ENCODE data around the gene PRDM1. TPM values are rescaled to one million over a fixed set of nuclear protein-coding genes. Genes with fewer than 3 reads are reported as not detected.

The PRDM1 gene
- total and polyA plus RNA-seq, 2 of the 13 experiments (the other 11 are each of a cell fraction or from before 2014, with no cell fraction given) = 0.13 TPM; not detected in 1

DNA sequence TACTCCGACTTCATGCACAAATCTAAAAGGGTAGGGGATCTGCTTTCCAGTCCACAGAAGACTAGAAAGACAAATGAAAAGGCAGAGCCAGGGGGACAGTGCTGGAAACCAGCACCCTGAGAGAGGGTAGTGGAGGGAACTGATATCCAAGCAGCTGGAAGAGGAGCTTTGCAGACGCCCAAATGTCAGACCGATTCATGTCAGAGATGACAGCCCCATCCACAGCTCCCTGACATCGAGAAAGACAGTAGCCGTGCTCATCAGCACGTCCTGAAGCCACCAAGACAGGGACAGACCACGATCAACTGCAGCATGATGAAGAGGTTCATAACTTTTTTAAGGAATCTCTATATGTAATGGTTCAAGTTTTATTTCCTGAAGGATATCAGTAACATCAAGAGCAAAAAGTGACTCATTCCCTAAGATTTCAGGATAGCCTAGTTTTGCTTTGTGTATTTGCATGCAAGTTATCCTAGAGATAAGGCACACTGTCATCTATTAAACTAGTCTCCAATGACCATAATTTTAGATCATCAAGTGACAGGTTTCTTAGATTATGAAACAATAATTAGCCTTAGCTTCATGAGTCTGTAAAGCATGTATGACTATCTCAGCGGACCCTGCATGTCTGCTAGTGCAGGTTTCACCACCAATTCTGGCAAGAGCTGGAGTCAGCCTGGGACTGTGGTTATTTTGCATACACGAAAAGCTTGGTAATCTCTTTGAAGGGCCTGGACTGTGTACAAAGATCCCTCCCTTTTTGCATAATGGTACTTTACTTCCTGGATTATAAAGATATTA, 43.0 kb downstream of the PRDM1 start (continued):
- TF ChIP-seq, protein P1, sequence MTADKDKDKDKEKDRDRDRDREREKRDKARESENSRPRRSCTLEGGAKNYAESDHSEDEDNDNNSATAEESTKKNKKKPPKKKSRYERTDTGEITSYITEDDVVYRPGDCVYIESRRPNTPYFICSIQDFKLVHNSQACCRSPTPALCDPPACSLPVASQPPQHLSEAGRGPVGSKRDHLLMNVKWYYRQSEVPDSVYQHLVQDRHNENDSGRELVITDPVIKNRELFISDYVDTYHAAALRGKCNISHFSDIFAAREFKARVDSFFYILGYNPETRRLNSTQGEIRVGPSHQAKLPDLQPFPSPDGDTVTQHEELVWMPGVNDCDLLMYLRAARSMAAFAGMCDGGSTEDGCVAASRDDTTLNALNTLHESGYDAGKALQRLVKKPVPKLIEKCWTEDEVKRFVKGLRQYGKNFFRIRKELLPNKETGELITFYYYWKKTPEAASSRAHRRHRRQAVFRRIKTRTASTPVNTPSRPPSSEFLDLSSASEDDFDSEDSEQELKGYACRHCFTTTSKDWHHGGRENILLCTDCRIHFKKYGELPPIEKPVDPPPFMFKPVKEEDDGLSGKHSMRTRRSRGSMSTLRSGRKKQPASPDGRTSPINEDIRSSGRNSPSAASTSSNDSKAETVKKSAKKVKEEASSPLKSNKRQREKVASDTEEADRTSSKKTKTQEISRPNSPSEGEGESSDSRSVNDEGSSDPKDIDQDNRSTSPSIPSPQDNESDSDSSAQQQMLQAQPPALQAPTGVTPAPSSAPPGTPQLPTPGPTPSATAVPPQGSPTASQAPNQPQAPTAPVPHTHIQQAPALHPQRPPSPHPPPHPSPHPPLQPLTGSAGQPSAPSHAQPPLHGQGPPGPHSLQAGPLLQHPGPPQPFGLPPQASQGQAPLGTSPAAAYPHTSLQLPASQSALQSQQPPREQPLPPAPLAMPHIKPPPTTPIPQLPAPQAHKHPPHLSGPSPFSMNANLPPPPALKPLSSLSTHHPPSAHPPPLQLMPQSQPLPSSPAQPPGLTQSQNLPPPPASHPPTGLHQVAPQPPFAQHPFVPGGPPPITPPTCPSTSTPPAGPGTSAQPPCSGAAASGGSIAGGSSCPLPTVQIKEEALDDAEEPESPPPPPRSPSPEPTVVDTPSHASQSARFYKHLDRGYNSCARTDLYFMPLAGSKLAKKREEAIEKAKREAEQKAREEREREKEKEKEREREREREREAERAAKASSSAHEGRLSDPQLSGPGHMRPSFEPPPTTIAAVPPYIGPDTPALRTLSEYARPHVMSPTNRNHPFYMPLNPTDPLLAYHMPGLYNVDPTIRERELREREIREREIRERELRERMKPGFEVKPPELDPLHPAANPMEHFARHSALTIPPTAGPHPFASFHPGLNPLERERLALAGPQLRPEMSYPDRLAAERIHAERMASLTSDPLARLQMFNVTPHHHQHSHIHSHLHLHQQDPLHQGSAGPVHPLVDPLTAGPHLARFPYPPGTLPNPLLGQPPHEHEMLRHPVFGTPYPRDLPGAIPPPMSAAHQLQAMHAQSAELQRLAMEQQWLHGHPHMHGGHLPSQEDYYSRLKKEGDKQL (CRISPR knock-in tag; IDR thresholded peaks at IDR 0.05; ENCODE audit: low read depth) = no peak
- TF ChIP-seq, protein P2, sequence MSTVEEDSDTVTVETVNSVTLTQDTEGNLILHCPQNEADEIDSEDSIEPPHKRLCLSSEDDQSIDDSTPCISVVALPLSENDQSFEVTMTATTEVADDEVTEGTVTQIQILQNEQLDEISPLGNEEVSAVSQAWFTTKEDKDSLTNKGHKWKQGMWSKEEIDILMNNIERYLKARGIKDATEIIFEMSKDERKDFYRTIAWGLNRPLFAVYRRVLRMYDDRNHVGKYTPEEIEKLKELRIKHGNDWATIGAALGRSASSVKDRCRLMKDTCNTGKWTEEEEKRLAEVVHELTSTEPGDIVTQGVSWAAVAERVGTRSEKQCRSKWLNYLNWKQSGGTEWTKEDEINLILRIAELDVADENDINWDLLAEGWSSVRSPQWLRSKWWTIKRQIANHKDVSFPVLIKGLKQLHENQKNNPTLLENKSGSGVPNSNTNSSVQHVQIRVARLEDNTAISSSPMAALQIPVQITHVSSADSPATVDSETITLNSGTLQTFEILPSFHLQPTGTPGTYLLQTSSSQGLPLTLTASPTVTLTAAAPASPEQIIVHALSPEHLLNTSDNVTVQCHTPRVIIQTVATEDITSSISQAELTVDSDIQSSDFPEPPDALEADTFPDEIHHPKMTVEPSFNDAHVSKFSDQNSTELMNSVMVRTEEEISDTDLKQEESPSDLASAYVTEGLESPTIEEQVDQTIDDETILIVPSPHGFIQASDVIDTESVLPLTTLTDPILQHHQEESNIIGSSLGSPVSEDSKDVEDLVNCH (CRISPR knock-in tag; IDR thresholded peaks at IDR 0.05) = no peak

DNA sequence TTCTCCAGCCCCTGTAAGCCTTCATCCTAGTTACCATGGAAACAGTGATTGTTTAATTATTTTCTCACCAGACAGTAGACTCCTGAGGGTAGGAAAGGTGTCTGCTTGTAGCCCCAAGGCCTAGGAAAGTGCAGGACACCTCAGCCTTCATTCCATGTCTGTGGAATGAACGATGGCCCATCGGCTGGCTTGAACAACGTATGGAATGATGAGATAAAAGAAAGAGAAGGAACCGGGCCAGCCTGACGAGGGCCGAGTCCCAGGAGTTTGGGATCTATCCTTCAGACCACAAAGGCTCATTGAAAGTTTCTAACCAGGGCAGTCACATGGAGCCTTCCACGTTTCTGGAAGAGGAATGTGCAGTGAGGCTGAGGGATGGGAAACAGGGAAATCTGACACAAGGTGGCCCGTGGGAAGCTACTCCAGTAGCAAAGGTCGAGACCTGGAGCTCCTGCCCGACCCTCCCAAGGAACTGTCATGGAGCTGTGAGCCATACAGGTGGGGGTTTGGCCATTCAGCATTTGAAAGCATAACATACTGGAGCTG, 46.1 kb downstream of the PRDM1 start:
- in situ Hi-C loops (cut with HindIII; ENCODE audit: extremely low pct_ligation_motif_present, low pct_unique_long_range_greater_than_20kb) = no loop called here
- H3K4me3 ChIP-seq (replicated peaks in 1 of 3; ENCODE audit: insufficient read depth in 1 of 3, low read depth in 2 of 3, low read length in 3 of 3) = no peak overlapping the region
- DNase-seq (ENCODE audit: low spot score) (no peak), FAIRE-seq (no peak), ATAC-seq (no peak)
- peaks cover 21% of the 10 kb centered on the region for H3K4me1 ChIP-seq (ENCODE audit: insufficient read depth, low read length)
- H3K36me3 ChIP-seq (replicated peaks in 1 of 2; ENCODE audit: control insufficient read depth in 1 of 2, insufficient read depth in 2 of 2, low read length in 2 of 2) = no peaks in the 10 kb centered on the region
- TF ChIP-seq MIER3 (CRISPR knock-in tag; IDR thresholded peaks at IDR 0.05; ENCODE audit: borderline replicate concordance) = no peak
- TF ChIP-seq RFX1 (IDR thresholded peaks at IDR 0.05) = peak; percentile 30; the same call in 1 of the 2 replicates
- no peak overlapping the region for H3K27ac ChIP-seq (ENCODE audit: extremely low read length, insufficient read depth, low read length)
- H3K9ac ChIP-seq (ENCODE audit: insufficient read depth, low read depth, low read length) = no peak overlapping the region
- H4K20me1 ChIP-seq (ENCODE audit: insufficient read depth, low read length) = no peaks in the 10 kb centered on the region
- no TSS peak for BruUV-seq (replicated peaks)
- H3K4me2 ChIP-seq (ENCODE audit: low read depth, low read length) = no peak overlapping the region
- H3K9me3 ChIP-seq (ENCODE audit: low read length) = no peaks in the 10 kb centered on the region
- ChIA-PET POLR2A (no interaction called here), CTCF (ENCODE audit: low intra/inter-chr PET ratio, low total read pairs) (no interaction called here)
- H3K27me3 ChIP-seq (ENCODE audit: control insufficient read depth in 1 of 2, insufficient read depth in 2 of 2, low read length in 2 of 2) = peaks cover 0 to 10% of the 10 kb centered on the region in 2 experiments; a peak in 1 of 5 replicates
- WGBS (ENCODE audit: low lambda C conversion rate) = 26% methylated on average over 10 of the region's 10 CpGs
- no peak overlapping the region for H2AFZ ChIP-seq (ENCODE audit: low read length)
- intact Hi-C loops (cut with micrococcal nuclease; ENCODE audit: unreplicated experiment) = no loop called here
- H3K79me2 ChIP-seq (ENCODE audit: insufficient read depth, low read length) = no peaks in the 10 kb centered on the region
